ENCODE data around the gene RNF20. TPM values are rescaled to one million over a fixed set of nuclear protein-coding genes. Genes with fewer than 3 reads are reported as not detected.

The RNF20 gene
- total and polyA plus RNA-seq, 10 of the 15 experiments (the other 5 are each of a cell fraction or from before 2014, with no cell fraction given), result 7.5 to 38.9 (median 26.7) TPM

- in situ Hi-C loops (cut with MboI), result no loop called here
- no peaks in the 10 kb centered on the region for H3K4me1 ChIP-seq (ENCODE audit: control insufficient read depth, insufficient read depth, low read length)
- peaks cover 0 to 11% of the 10 kb centered on the region in 2 experiments; a peak in 1 of 4 replicates for H3K36me3 ChIP-seq (ENCODE audit: control insufficient read depth in 2 of 2, insufficient read depth in 2 of 2, low read length in 1 of 2)
- peaks cover 15% of the 10 kb centered on the region for H3K79me2 ChIP-seq (ENCODE audit: control insufficient read depth, insufficient read depth, low read length)
- DNase-seq (ENCODE audit: low read depth, low spot score) (no peak), FAIRE-seq (no peak), ATAC-seq (no peak)
- no peaks in the 10 kb centered on the region; the same call in 1 of the 2 replicates for H4K20me1 ChIP-seq (ENCODE audit: control insufficient read depth, insufficient read depth)
- intact Hi-C loops (cut with micrococcal nuclease; ENCODE audit: unreplicated experiment), result no loop called here
- H3K27ac ChIP-seq (ENCODE audit: control insufficient read depth, insufficient read depth), result no peak overlapping the region
- no TSS peak for BruUV-seq (replicated peaks)
- H3K4me3 ChIP-seq, result no peak overlapping the region
- RAD21 ChIA-PET (ENCODE audit: unreplicated experiment), result interaction anchor here (1.6 kb wide), 1 partner anchor 21 kb away, joined by 3 read pairs; no protein-coding TSS in a partner anchor
- no peak overlapping the region for H3K4me2 ChIP-seq (ENCODE audit: control insufficient read depth, insufficient read depth)
- no peaks in the 10 kb centered on the region for H3K9me3 ChIP-seq (replicated peaks; ENCODE audit: control insufficient read depth, insufficient read depth, low read length)
- H2AFZ ChIP-seq (ENCODE audit: control insufficient read depth, low read depth, low read length), result no peak overlapping the region
- TF ChIP-seq RAD51 (IDR thresholded peaks at IDR 0.05), result no peak
- TF ChIP-seq KDM1A (IDR thresholded peaks at IDR 0.05; ENCODE audit: borderline replicate concordance), result no peak
- no peak for TF ChIP-seq EGR1 (IDR thresholded peaks at IDR 0.05; ENCODE audit: borderline replicate concordance in 1 of 2, low read depth in 2 of 2, low read length in 2 of 2)
- TF ChIP-seq ZBED1 (IDR thresholded peaks at IDR 0.05; ENCODE audit: borderline replicate concordance), result no peak
- TF ChIP-seq GABPA (IDR thresholded peaks at IDR 0.05; ENCODE audit: low read depth), result no peak
- TF ChIP-seq NFYA (IDR thresholded peaks at IDR 0.05; ENCODE audit: borderline replicate concordance, low read depth, low read length), result no peak
- TF ChIP-seq NR2C1 (IDR thresholded peaks at IDR 0.05), result no peak
- TF ChIP-seq NFIC (IDR thresholded peaks at IDR 0.05; ENCODE audit: low read depth, low read length), result no peak
- no peak for TF ChIP-seq REST (IDR thresholded peaks at IDR 0.05; ENCODE audit: low read depth, low read length)
- TF ChIP-seq CHD4 (IDR thresholded peaks at IDR 0.05), result no peak
- no peak for TF ChIP-seq KLF5 (IDR thresholded peaks at IDR 0.05; ENCODE audit: partially characterized antibody)
- no peak for TF ChIP-seq SUPT20H (IDR thresholded peaks at IDR 0.05; ENCODE audit: borderline replicate concordance, control insufficient read depth, low read depth, low read length)
- TF ChIP-seq E2F4 (IDR thresholded peaks at IDR 0.05; ENCODE audit: low read depth, low read length), result no peak
- no peak for TF ChIP-seq PML (IDR thresholded peaks at IDR 0.05; ENCODE audit: low read length)
- no peak for TF ChIP-seq BCL11A (IDR thresholded peaks at IDR 0.05; ENCODE audit: low read depth, low read length)
- TF ChIP-seq HCFC1 (IDR thresholded peaks at IDR 0.05; ENCODE audit: low read length), result no peak
- no peak for TF ChIP-seq DPF2 (IDR thresholded peaks at IDR 0.05)
- no peaks in the 10 kb centered on the region for H3K27me3 ChIP-seq (replicated peaks in 1 of 2; ENCODE audit: control insufficient read depth in 2 of 2, insufficient read depth in 2 of 2, low read length in 1 of 2)
- H3K9ac ChIP-seq (ENCODE audit: control insufficient read depth, insufficient read depth, low read length), result no peak overlapping the region
- POLR2A ChIA-PET, result no interaction called here
- CTCF ChIA-PET, result interaction anchor here (1.5 to 16.7 kb wide), 2 partner anchors 76 to 87 kb away, joined by 7 to 228 read pairs; no protein-coding TSS in a partner anchor
- SMC1A ChIA-PET (ENCODE audit: uncharacterized antibody, unreplicated experiment), result interaction anchor here (1.3 to 7.9 kb wide), 3 partner anchors 77 to 90 kb away, joined by 3 to 41 read pairs (median 4); no protein-coding TSS in a partner anchor
These were observed 2.7 kb downstream of the RNF20 start for GRCh38 chr9:101536351-101536750.

Measured in GM12878 (cell line).